Activated T-cell treated with anti-CD3 and anti-CD28 coated beads, Interleukin-2, amount 50 U/mL, for 72 hours (primary cell): ENCODE results near the gene SLC15A5. TPM values are rescaled to one million over a fixed set of nuclear protein-coding genes. Genes with fewer than 3 reads are reported as not detected.

Source experiments
- ATAC-seq, 2 donors: fragments of 150-1000 bp; cut with Tn5 transposase; replicated peaks in 1 of 2; 2 replicates each; pipeline ENCODE4 v1.10.0; 2021; ENCODE audit warnings: moderate library complexity in 2 of 2, mild to moderate bottlenecking in 1 of 2
- DNase-seq, 2 donors: peaks; one replicate each; pipeline ENCODE4 v3.0.0; 2021 to 2022; ENCODE audit warnings: mixed read lengths in 1 of 2
- H3K27ac Mint-ChIP-seq: one replicate; pipeline ENCODE4 v1.8.0; 2022; ENCODE audit warnings: mild to moderate bottlenecking, moderate library complexity, mixed read lengths
- H3K27me3 Mint-ChIP-seq: one replicate; pipeline ENCODE4 v1.8.0; 2022; ENCODE audit warnings: low read depth, mixed read lengths
- H3K36me3 Mint-ChIP-seq, 2 donors: one replicate each; pipeline ENCODE4 v1.8.0; 2022; ENCODE audit warnings: mixed read lengths in 2 of 2, mild to moderate bottlenecking in 1 of 2; ENCODE audit not compliant: insufficient read depth in 2 of 2
- H3K4me1 Mint-ChIP-seq: one replicate; pipeline ENCODE4 v1.8.0; 2022; ENCODE audit warnings: low read depth, mixed read lengths
- H3K4me3 Mint-ChIP-seq, 2 donors: one replicate each; pipeline ENCODE4 v1.8.0; 2022; ENCODE audit warnings: mild to moderate bottlenecking in 2 of 2, mixed read lengths in 2 of 2, moderate library complexity in 2 of 2
- H3K9me3 Mint-ChIP-seq, 2 donors: one replicate each; pipeline ENCODE4 v1.8.0; 2022; ENCODE audit warnings: mixed read lengths in 2 of 2
- total RNA-seq, 2 donors: library from RNA; stranded (reverse); gene quantifications; one replicate each; pipeline ENCODE4 v1.2.3, GENCODE V29; 2022

SLC15A5 gene, protein sequence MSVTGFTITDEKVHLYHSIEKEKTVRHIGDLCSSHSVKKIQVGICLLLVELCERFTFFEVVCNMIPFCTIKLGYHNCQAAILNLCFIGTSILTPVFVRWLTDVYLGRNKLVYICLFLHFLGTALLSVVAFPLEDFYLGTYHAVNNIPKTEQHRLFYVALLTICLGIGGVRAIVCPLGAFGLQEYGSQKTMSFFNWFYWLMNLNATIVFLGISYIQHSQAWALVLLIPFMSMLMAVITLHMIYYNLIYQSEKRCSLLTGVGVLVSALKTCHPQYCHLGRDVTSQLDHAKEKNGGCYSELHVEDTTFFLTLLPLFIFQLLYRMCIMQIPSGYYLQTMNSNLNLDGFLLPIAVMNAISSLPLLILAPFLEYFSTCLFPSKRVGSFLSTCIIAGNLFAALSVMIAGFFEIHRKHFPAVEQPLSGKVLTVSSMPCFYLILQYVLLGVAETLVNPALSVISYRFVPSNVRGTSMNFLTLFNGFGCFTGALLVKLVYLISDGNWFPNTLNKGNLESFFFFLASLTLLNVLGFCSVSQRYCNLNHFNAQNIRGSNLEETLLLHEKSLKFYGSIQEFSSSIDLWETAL
- total RNA-seq = not detected

DNA sequence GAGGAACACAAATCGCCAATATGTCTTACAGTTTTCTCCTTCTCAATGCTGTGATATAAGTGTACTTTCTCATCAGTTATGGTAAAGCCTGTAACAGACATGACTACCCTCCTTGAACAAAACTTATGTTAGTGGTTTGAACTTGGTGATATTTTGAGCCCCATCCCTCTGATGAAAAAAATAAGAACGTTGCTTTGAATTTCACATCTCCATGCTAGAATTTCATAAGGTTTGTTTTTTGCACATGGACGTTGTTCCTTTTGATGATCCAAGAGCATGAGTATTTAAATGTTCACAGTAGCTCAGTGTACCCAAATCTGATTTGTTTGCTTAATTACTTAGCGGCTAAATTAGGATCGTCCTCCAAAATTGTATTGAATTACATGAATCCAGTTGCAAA is at the start of gene SLC15A5:
SLC15A5 (minus strand) TSS at position 101 of the 400 bp plus-strand sequence; CDS start at position 101, 0 bp downstream.
- no peak within 1 kb of the TSS for H3K4me3 Mint-ChIP-seq
- H3K27ac Mint-ChIP-seq = no peak within 1 kb of the TSS
- no peak for DNase-seq
- no peaks in the 10 kb centered on the region for H3K27me3 Mint-ChIP-seq
- H3K4me1 Mint-ChIP-seq = no peaks in the 10 kb centered on the region
- H3K9me3 Mint-ChIP-seq = peaks cover 2 to 10% of the 10 kb centered on the region in 2 donors
- no peaks in the 10 kb centered on the region for H3K36me3 Mint-ChIP-seq
- no peak for ATAC-seq

DNA sequence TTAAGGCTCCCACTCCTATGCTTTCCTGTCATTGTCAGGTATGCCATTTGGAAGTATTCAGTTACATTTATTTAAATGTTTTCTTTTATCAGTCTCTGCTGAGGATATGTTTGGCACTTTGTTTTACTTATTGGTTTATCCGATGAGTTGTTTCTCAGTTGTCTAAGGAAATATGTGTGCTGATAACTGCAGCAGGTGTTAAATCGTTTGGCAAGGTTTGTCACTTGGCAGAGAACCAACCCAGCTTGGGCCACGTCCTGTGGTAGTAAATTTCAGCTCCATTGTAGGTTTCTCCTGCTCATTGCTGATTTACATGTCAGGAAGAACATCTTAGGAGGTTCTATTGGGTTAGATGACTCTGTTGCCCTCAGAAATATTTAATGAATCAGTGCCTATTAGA is 47.9 kb upstream of the SLC15A5 start:
- H3K36me3 Mint-ChIP-seq = peaks cover 0 to 1% of the 10 kb centered on the region in 2 donors
- no peak for DNase-seq
- no peak overlapping the region for H3K27ac Mint-ChIP-seq

DNA sequence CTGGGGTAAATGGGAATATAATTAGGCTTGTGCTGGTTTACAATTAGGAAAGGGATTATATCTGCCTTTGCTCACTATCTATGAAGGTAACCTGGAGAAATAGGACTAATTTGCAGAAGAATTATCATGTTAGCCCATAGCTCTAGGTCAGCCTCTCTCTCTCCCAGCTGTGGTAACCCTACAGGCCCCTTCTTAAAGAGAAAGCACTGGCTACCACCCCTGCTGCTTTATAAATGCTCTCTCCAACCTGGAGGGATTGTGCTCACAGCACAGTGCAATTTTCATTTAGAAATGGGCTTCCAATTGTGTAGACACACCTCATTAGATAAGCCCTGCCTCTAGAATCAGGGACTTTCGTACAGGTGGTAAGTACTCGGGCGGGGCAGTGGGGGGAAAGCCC is 47.3 kb upstream of the SLC15A5 start:
- Mint-ChIP-seq H3K4me1 (no peaks in the 10 kb centered on the region), H3K9me3 (peaks cover 3 to 11% of the 10 kb centered on the region in 2 donors), H3K36me3 (peaks cover 0 to 1% of the 10 kb centered on the region in 2 donors), H3K27me3 (no peaks in the 10 kb centered on the region), H3K4me3 (no peak overlapping the region), H3K27ac (no peak overlapping the region)
- DNase-seq (no peak), ATAC-seq (no peak)

More for the DNA sequence above, 47.9 kb upstream of the SLC15A5 start:
- no peak overlapping the region for H3K4me3 Mint-ChIP-seq
- H3K9me3 Mint-ChIP-seq = peaks cover 3 to 11% of the 10 kb centered on the region in 2 donors
- H3K4me1 Mint-ChIP-seq = no peaks in the 10 kb centered on the region
- no peak for ATAC-seq
- no peaks in the 10 kb centered on the region for H3K27me3 Mint-ChIP-seq

DNA sequence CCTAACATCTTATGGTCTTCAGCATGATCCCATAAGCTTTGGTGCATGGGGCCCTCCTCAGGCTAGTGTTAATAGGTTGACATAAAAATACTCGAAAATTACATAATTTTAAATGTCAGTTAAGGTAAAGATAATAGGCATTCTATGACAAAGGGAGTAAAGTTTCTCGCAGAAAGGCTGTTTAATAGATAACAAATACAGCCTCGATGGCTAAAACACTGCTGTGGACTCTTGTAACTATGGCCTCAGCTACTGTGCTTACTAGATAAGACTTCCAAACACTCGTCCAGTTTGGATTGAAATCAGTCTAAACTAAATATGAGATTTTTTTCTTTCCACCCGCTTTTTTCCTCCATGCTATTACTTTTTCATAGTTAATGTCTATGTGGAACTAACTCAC is 46.8 kb upstream of the SLC15A5 start:
- Mint-ChIP-seq H3K36me3 (peaks cover 0 to 1% of the 10 kb centered on the region in 2 donors), H3K4me1 (no peaks in the 10 kb centered on the region), H3K4me3 (no peak overlapping the region), H3K27me3 (no peaks in the 10 kb centered on the region), H3K9me3 (peaks cover 4 to 11% of the 10 kb centered on the region in 2 donors), H3K27ac (no peak overlapping the region)
- ATAC-seq (no peak), DNase-seq (no peak)

DNA sequence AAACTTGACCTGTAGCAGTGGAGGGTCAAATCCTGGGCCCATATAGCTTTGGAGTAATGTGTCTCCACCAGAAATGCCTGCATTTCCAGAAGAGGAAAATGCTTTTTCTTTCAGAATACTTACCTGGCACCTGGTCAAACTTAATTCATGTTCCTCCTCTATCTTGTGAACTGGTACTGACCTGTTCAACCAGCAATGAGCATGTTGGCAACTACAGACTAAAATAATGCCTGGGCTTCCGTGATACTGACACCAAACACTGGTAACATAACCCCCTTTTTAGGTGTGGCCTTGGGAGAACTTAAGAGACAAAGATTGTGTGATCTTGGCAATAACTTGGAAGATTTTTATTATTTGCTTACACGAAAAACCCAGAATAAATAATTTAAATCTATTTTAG is 46.2 kb upstream of the SLC15A5 start:
- no peaks in the 10 kb centered on the region for H3K4me1 Mint-ChIP-seq
- no peak for DNase-seq
- ATAC-seq = no peak
- H3K9me3 Mint-ChIP-seq = peaks cover 8 to 13% of the 10 kb centered on the region in 2 donors
- no peak overlapping the region for H3K4me3 Mint-ChIP-seq
- H3K27ac Mint-ChIP-seq = no peak overlapping the region
- peaks cover 0 to 1% of the 10 kb centered on the region in 2 donors for H3K36me3 Mint-ChIP-seq
- no peaks in the 10 kb centered on the region for H3K27me3 Mint-ChIP-seq

DNA sequence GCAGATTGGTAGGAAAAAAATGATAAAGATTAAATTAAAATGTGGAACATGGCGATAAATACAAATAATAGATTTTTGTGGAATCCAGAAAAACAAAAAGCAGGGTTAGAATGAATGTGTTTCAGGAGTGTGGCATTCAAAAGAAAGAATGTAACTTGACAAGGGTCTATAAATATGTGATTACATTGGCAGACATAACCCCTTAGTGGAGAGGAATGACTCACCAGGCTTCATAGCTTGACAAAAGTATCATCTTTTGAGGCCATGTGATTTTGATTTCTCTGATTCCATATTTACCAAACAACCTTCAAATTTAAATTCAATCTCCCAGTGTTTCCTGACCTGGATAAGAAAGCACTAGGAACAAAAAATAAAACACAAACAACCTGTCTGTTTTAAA is 45.5 kb upstream of the SLC15A5 start:
- Mint-ChIP-seq H3K4me1 (no peaks in the 10 kb centered on the region), H3K36me3 (peaks cover 0 to 1% of the 10 kb centered on the region in 2 donors), H3K9me3 (peaks cover 8 to 15% of the 10 kb centered on the region in 2 donors), H3K27ac (no peak overlapping the region), H3K4me3 (no peak overlapping the region), H3K27me3 (no peaks in the 10 kb centered on the region)
- DNase-seq = no peak
- ATAC-seq = no peak

DNA sequence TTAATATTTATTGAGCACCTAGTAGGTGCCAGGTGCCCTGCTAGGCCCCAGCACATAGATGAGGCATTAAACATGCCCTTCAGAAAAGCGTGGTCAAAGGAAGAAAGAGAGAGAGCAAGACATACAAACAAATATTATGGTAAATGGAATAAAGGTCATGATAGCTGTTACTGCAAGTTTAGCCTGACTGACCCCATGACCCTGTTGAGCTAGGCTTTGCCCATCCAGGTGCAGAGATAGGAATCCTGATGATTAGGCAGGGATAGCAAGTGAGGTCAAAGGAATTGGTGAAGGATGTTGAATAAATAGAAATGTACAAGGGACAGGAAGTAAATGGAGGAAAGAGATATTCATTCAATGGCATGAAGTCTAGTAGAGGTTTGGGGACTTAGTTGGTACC is 33.4 kb upstream of the SLC15A5 start:
- Mint-ChIP-seq H3K27ac (no peak overlapping the region), H3K36me3 (no peaks in the 10 kb centered on the region), H3K9me3 (peaks cover 10 to 17% of the 10 kb centered on the region in 2 donors), H3K27me3 (no peaks in the 10 kb centered on the region), H3K4me3 (no peak overlapping the region), H3K4me1 (no peaks in the 10 kb centered on the region)
- no peak for DNase-seq
- no peak for ATAC-seq

DNA sequence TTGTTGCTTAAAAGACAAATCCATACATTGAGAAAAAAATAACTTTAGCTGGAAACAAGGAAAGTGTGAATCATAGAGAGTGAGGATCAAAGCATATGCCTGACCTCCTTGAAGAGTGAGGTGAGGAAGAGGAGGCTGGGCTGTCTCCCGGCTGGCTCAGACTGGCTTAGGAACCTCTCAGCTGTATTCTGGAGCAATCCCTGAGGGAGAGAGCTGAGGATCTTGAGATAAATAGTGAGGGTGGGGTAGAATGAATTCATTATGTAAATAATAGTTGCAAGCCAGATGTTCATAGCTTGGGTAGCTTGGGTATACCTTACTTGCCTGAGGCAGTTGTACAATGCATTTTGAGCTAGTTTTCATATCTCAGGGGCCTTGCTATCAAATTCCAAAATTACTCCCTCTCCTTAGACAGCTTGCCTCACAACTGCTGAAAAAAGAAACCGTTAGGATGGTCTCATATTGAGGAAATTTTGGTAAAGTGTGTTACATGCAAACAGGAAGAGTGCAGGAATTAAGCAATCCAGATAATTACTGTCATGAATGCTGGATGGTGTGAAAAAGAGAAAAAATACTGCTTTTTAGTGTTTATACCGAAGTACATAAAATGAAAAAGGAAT is 30.5 kb upstream of the SLC15A5 start:
- Mint-ChIP-seq H3K4me1 (no peaks in the 10 kb centered on the region), H3K4me3 (no peak overlapping the region), H3K36me3 (no peaks in the 10 kb centered on the region), H3K27me3 (no peaks in the 10 kb centered on the region), H3K27ac (no peak overlapping the region), H3K9me3 (peaks cover 10 to 14% of the 10 kb centered on the region in 2 donors)
- no peak for ATAC-seq
- DNase-seq = no peak

DNA sequence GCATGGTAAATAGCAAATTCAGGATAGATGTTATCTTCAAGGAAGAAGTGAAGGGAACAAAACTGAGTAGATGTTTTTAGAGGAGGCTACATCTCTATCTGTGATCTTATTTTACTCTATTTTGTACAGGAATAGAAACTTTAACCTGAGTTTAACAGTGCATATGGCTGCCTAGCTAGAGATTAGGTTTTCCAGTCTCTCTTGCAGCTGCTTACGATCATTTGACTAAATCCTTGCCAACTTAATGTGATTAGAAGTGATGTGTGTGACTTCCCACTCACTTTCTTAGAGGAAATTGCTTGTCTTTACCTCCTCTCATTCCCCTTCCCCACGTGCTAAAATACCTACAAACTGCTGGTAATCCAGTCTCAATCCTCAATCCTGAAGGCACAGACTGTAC is 26.5 kb upstream of the SLC15A5 start:
- no peak for ATAC-seq
- DNase-seq = no peak
- no peaks in the 10 kb centered on the region for H3K4me1 Mint-ChIP-seq
- no peak overlapping the region for H3K27ac Mint-ChIP-seq
- peaks cover 4 to 5% of the 10 kb centered on the region in 2 donors for H3K9me3 Mint-ChIP-seq
- H3K36me3 Mint-ChIP-seq = no peaks in the 10 kb centered on the region
- no peaks in the 10 kb centered on the region for H3K27me3 Mint-ChIP-seq
- no peak overlapping the region for H3K4me3 Mint-ChIP-seq

DNA sequence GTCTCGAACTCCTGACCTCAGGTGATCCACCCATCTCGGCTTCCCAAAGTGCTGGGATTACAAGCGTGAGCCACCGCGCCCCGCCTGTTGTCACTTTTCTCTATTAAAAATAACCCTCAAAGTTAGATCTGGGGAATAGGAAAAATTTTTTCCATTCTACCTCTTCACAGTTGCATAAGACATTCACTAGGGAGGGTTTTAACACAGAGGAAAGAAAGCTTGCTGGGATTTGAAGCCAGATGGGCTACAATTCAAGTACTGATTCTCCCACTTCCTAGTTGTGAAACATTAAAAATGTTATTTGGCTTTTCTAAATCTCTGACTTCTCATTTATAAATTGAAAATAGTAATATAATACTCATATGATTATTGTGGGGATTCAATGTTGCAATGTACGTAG is 23.3 kb upstream of the SLC15A5 start:
- Mint-ChIP-seq H3K4me1 (no peaks in the 10 kb centered on the region), H3K36me3 (no peaks in the 10 kb centered on the region), H3K27me3 (no peaks in the 10 kb centered on the region), H3K4me3 (no peak overlapping the region), H3K9me3 (peaks cover 0 to 9% of the 10 kb centered on the region in 2 donors), H3K27ac (no peak overlapping the region)
- DNase-seq = no peak
- no peak for ATAC-seq

DNA sequence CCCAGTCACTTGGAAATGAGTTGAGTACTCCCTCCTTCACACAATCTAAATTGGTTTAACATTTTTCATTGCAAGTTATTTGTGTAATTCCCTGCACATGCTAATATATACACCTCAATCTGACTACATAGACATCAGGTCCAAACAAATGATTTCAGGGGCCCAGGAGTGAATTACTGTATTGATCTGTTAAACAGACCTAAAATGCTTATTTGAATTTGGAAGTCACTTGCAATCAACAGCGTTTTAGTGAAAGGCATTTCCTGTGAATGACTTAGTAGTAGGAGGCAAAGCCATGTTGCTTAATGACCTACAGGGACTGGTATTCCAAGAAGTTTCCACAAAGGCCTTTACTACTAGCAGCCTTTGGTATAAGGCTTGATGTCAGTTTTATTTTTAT is 22.6 kb upstream of the SLC15A5 start:
- no peaks in the 10 kb centered on the region for H3K36me3 Mint-ChIP-seq
- H3K27me3 Mint-ChIP-seq = no peaks in the 10 kb centered on the region
- no peaks in the 10 kb centered on the region for H3K4me1 Mint-ChIP-seq
- DNase-seq = no peak
- no peak overlapping the region for H3K27ac Mint-ChIP-seq
- ATAC-seq = no peak
- H3K4me3 Mint-ChIP-seq = no peak overlapping the region
- H3K9me3 Mint-ChIP-seq = peaks cover 0 to 9% of the 10 kb centered on the region in 2 donors

DNA sequence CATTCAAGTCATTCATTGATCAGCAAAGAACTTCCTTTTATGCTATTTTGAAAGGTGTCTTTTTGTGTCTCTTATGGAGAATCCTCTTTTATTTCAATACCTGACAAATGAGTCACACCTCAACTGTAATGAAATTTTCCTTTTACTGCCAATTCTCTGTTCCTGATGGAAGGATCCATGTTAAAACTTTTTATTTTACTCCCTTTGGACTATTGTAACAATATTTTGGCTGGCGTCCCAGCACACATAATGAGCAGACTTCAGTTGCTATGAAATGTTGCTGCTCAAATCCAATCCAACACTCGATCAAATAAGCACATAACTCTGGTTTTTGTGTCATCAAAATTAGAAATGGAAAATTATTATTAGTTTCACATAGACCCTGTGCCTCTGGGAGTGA is 21.9 kb upstream of the SLC15A5 start:
- Mint-ChIP-seq H3K36me3 (no peaks in the 10 kb centered on the region), H3K27ac (no peak overlapping the region), H3K9me3 (peaks cover 0 to 9% of the 10 kb centered on the region in 2 donors), H3K4me1 (no peaks in the 10 kb centered on the region), H3K4me3 (no peak overlapping the region), H3K27me3 (no peaks in the 10 kb centered on the region)
- ATAC-seq (no peak), DNase-seq (no peak)

DNA sequence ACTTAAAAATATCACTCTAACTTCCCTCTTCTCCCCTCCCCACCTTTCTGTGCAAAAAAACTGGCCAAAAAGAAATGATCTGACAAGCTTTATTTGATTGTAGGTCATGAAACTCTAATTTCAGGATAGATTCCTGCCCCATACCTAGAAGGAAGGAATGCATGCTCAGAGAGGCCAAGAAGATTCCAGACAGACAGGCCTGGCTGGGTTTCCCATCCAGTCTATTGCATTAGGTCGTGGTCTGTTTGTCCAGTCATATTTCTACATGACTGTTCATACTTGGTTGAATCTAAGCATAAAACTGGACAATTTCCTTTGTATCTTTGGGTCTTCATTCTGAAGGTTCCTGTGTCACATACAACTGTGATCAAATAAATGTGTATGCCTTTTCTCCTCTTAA is 20.0 kb upstream of the SLC15A5 start:
- ATAC-seq (no peak), DNase-seq (no peak)
- Mint-ChIP-seq H3K4me1 (no peaks in the 10 kb centered on the region), H3K27ac (no peak overlapping the region), H3K4me3 (no peak overlapping the region), H3K9me3 (peaks cover 0 to 9% of the 10 kb centered on the region in 2 donors), H3K36me3 (no peaks in the 10 kb centered on the region), H3K27me3 (no peaks in the 10 kb centered on the region)
